WI38 (cell line): Measurements from ENCODE around the gene NWD2.
"Not testable (repeated sequence)": the region's sequence is repeated elsewhere in the genome, so short reads cannot be mapped to it uniquely, and the experiment has no call there.

Experiments
- H3K4me3 ChIP-seq: 2 replicates; pipeline ENCODE4 v1.5.1; 2011; ENCODE audit warnings: low read depth, mild to moderate bottlenecking, control low read depth, low read length
- TF ChIP-seq, protein P1 (sequence below): IDR thresholded peaks from 2 replicates; pipeline ENCODE4 v1.5.1; 2012; ENCODE audit warnings: low read depth, mild to moderate bottlenecking, control low read depth, low read length

NWD2 gene, protein sequence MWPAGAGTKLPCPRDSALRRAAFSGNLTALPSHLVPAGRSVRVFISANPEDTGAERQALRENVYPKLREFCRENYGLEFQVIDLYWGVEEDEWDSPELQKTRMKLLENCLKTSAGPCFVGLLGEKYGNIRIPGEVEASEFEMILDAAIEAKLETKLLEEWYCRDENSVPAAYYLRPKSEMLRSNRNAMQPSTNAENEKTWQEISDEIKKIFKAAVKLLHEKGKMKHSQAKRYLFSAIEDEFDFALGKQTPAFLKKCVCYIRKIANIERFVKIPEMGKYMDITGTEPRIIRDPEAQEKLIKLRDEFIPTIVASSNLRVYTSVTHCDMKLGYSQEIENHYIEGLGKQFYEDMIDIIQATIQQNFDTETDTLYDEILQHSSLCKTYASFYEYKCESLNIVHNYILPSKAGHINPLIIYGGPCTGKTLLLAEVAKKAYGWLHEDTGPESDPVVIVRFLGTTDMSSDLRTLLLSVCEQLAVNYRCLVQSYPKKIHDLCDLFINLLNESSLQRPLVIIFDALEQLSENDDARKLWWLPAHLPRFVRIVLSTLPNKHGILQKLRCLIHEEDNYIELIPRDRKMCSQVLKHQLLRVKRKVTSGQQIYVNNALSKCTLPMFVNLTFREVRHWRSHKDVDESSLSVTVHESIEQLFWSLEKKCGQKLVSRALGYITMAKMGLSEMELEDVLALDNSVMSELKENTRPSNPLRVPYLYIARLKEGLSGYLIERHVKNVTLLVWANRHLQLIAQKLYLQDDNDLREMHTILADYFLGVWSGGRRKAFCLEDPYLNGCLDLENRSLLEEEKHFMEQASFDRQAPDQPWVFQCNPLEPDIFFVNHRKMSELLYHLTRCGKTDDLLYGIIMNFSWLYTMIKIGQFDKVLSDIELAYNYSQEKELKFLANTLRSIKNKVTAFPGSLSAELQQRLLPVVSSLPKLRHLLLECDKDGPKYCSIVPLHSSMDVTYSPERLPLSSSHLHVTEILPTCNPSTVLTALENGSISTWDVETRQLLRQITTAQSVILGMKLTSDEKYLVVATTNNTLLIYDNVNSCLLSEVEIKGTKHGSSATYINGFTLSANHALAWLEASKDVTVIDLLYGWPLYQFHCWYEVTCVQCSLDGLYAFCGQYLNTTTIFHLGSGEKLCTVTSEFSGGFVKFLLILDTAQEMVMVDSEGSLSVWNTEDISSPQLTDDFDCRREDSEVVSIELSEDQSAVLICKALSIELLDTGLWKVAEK (N-terminal part only)

DNA sequence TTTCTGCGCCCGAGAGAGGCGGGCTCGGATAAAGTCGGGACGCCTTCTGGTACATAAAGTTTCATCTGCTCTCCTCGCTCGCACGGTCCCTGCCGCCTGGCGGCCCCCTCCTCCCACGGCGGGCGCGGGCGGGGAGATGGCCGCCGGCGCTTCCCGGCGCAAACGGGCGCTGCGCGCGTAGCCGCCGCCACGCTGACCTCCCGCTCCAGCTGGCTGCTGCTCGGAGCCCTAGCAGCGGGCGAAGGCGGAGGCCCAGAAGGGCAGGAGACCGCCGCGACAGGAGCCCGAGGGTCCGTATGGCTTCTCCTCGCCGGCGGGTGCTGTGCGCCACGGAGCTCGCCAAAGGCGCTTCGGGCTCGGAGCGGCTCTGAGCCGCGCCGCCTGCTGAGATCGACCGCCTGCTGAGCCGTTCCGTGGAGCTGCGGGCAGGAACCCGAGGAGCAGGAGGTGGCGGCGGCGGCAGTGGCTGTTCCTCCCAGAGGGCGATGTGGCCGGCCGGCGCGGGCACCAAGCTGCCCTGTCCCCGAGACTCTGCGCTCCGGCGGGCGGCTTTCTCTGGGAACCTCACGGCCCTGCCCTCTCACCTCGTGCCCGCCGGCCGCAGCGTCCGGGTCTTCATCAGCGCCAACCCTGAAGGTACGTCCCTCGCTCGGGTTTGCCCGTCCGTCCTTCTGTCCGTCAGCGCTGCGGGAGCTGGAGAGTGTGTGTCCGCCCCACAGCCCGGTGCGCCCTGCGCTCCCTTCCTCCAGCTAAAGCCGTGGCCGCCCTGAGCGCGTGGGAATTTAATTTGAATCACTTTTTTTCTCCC is at the start of gene NWD2:
Gene NWD2, plus strand, starts transcription at position 161 of the 808 bp plus-strand sequence. Its CDS starts 325 bp downstream, at position 486.
- no peak within 1 kb of the TSS for H3K4me3 ChIP-seq
- TF ChIP-seq, protein P1, sequence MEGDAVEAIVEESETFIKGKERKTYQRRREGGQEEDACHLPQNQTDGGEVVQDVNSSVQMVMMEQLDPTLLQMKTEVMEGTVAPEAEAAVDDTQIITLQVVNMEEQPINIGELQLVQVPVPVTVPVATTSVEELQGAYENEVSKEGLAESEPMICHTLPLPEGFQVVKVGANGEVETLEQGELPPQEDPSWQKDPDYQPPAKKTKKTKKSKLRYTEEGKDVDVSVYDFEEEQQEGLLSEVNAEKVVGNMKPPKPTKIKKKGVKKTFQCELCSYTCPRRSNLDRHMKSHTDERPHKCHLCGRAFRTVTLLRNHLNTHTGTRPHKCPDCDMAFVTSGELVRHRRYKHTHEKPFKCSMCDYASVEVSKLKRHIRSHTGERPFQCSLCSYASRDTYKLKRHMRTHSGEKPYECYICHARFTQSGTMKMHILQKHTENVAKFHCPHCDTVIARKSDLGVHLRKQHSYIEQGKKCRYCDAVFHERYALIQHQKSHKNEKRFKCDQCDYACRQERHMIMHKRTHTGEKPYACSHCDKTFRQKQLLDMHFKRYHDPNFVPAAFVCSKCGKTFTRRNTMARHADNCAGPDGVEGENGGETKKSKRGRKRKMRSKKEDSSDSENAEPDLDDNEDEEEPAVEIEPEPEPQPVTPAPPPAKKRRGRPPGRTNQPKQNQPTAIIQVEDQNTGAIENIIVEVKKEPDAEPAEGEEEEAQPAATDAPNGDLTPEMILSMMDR: no peak

DNA sequence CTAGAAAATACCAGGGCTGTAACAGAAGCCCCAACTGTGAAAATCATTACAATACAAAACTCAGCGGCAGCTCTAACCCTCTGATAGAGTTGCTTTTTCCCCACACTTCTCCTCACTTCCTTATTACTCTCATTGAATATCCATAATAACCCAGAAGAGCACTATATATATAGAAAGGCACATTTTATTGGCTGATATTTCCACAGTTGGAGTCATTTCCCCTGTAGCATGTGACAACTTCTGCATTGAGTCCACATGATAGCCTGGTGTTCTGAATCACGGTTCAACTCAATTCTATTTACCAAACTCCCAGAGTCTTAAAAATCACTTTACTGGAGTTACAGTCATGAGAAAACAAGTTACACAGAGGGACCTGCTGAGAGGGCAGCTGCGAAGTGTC is 46.6 kb upstream of the NWD2 start:
- no peak overlapping the region for H3K4me3 ChIP-seq
- TF ChIP-seq, protein P1: no peak

DNA sequence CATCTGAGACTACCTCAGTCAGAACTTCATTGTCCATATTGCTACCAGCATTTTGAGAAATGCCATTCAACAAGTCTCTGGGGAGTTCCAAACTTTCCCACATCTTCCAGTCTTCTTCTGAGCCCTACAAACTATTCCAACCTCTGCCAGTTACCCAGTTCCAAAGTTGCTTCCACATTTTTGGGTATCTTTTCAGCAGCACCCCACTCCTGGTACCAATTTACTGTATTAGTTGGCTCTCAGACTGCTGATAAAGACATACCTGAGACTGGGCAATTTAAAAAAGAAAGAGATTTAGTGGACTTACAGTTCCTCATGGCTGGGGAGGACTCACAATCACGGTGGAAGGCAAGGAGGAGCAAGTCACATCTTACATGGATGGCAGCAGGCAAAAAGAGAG is 39.8 kb upstream of the NWD2 start:
- not testable (repeated sequence) for H3K4me3 ChIP-seq

DNA sequence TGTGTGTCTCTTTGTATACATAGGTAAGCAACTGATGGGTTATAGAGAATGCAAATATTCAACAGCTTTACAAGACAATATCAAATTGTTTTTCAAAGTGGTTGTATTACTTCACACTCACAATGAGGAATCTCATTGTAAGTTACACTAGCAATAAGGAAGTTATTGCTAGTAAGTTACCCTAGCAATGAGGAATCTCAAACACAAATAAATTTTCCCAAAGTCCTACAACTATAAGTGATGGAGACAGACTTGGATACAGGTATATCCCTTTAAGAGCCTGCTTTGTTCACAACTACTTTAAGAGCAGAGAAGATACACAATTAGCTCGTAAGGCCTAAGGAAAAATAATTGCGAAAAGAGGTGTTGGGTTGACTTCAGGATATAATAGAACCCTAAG is 28.3 kb upstream of the NWD2 start:
- TF ChIP-seq, protein P1: no peak
- no peak overlapping the region for H3K4me3 ChIP-seq

DNA sequence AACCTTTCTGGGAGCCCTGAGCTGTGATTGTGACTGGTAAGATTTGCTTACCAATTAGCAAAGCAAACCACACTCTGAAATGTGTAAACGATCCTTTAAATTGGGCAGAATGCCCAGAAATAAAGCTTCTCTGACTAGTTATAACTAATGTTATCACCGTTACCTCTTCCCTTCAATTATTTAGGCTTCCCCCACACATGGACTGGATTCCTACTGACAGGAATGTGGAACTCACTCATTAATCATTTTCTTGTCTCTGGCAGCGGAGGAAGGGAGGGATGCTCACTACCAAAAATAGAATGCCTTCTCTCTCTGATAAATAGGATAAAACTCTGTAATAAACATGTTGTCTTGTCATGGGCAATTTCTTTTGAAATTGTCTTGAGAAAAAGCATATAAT is 25.3 kb upstream of the NWD2 start:
- H3K4me3 ChIP-seq: no peak overlapping the region
- TF ChIP-seq, protein P1: no peak

DNA sequence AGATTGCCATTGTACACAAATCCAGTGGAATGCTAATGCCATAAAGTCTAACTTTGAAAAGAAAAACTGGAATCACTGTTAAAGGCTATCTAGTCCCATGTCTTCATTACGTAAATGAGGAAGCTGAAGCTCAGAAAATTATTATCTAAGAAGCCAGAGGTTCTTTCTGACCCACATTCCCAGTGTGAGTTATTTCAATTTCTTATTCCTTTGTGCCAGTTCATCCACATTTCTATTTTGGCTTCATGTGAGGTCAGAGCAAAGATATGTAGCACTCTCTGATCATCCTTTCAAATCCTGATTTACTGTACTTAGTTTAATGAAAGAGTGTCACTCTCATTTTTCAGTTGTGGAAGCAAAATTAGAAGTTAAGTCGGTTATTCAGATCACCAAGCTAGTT is 24.6 kb upstream of the NWD2 start:
- H3K4me3 ChIP-seq: no peak overlapping the region

More for the DNA sequence above, 24.6 kb upstream of the NWD2 start:
- TF ChIP-seq, protein P1: no peak
